Measurements from ENCODE around the gene VPS13A. TPM values are rescaled to one million over a fixed set of nuclear protein-coding genes. Genes with fewer than 3 reads are reported as not detected.
"Not testable (repeated sequence)": the region's sequence is repeated elsewhere in the genome, so short reads cannot be mapped to it uniquely, and the experiment has no call there.

Gene VPS13A
- total RNA-seq, 1 donor from 2014 or later: 66.8 TPM

DNA sequence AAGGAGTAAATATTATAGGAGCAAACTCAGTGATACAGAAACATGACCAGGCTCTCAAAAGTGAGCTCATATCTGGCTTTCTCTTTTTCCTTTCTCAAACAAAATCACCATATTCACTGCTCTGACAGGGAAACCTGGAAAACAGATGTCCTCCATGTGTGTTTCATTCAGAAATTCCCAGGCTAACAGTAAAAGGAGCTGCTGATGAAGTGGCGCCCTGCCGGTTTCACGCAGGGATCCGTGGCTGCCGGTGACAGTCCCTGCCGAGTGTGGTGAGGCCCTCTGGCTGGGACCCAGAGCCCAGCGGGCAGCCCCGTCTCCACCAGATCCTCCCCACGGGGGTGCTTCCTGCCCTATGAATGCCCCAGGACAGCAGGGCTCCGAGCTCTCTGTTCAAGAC lies 262.7 kb downstream of the VPS13A start:
- Histone ChIP-seq H3K79me2 (ENCODE audit: low read depth) (no peaks in the 10 kb centered on the region), H2AFZ (replicated peaks) (no peak overlapping the region), H3K36me3 (no peaks in the 10 kb centered on the region), H3K4me3 (no peak overlapping the region), H3K27ac (no peak overlapping the region), H3K9ac (no peak overlapping the region), H3F3A (ENCODE audit: low read depth) (no peaks in the 10 kb centered on the region), H3K27me3 (no peaks in the 10 kb centered on the region), H4K20me1 (ENCODE audit: low read depth) (no peaks in the 10 kb centered on the region), H3K9me3 (ENCODE audit: low read depth) (no peaks in the 10 kb centered on the region), H3K4me2 (peak overlapping the region; percentile 39), H3K4me1 (peaks cover 11% of the 10 kb centered on the region)
- H3K27me3 Mint-ChIP-seq (ENCODE audit: insufficient read depth, low read depth): peaks cover 7% of the 10 kb centered on the region
- DNase-seq (ENCODE audit: low spot score): peak; percentile 51
- H3K9me3 Mint-ChIP-seq: no peaks in the 10 kb centered on the region
- peaks cover 12% of the 10 kb centered on the region for H3K4me1 Mint-ChIP-seq
- no peaks in the 10 kb centered on the region for H3K36me3 Mint-ChIP-seq
- no peak overlapping the region for H3K27ac Mint-ChIP-seq
- H3K4me3 Mint-ChIP-seq: no peak overlapping the region
- TF ChIP-seq, protein P1, sequence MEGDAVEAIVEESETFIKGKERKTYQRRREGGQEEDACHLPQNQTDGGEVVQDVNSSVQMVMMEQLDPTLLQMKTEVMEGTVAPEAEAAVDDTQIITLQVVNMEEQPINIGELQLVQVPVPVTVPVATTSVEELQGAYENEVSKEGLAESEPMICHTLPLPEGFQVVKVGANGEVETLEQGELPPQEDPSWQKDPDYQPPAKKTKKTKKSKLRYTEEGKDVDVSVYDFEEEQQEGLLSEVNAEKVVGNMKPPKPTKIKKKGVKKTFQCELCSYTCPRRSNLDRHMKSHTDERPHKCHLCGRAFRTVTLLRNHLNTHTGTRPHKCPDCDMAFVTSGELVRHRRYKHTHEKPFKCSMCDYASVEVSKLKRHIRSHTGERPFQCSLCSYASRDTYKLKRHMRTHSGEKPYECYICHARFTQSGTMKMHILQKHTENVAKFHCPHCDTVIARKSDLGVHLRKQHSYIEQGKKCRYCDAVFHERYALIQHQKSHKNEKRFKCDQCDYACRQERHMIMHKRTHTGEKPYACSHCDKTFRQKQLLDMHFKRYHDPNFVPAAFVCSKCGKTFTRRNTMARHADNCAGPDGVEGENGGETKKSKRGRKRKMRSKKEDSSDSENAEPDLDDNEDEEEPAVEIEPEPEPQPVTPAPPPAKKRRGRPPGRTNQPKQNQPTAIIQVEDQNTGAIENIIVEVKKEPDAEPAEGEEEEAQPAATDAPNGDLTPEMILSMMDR (IDR thresholded peaks at IDR 0.05): no peak
- TF ChIP-seq EZH2 (IDR thresholded peaks at IDR 0.05): no peak
- no peak for TF ChIP-seq EZH2phosphoT487 (IDR thresholded peaks at IDR 0.05)

DNA sequence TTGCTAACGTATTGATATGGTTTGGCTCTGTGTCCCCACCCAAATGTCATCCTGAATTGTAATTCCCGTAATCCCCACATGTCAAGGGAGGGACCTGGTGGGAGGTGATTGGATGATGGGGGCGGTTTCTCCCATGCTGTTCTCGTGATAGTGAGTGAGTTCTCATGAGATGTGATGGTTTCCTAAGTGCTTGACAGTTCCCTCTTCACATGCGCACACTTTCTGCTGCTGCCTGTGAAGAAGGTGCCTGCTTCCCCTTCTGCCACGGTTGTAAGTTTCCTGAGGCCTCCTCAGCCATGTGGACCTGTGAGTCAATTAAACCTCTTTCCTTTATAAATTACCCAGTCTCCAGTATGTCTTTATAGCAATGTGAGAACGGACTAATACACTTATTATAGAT lies 263.8 kb downstream of the VPS13A start:
- H3K79me2 ChIP-seq (ENCODE audit: low read depth): not testable (repeated sequence)

DNA sequence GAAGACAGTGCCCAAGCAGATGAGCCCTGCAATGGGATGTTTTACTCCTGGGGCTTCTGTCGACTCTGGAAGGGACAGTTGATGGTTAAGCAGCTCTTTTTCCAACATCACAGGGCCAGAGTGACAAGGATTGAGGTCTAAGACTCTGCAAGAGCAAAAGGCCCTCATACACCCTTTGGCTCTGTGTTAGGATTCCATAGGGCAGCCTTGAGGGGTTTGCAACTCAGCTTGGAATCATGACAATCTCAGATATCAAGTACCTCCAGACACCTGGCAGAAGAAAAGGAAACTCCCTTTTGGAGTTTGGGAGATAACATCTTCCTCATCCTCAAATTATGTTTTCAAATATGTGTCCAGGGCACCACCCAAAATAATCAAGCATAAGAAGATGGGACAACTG lies 265.1 kb downstream of the VPS13A start:
- Mint-ChIP-seq H3K36me3 (no peaks in the 10 kb centered on the region), H3K4me1 (peaks cover 12% of the 10 kb centered on the region), H3K27ac (no peak overlapping the region), H3K27me3 (ENCODE audit: insufficient read depth, low read depth) (peaks cover 7% of the 10 kb centered on the region), H3K9me3 (peaks cover 4% of the 10 kb centered on the region), H3K4me3 (no peak overlapping the region)
- Histone ChIP-seq H3K9ac (no peak overlapping the region), H3K27me3 (no peaks in the 10 kb centered on the region), H3K36me3 (no peaks in the 10 kb centered on the region), H3K4me1 (peaks cover 11% of the 10 kb centered on the region), H2AFZ (replicated peaks) (no peak overlapping the region), H4K20me1 (ENCODE audit: low read depth) (no peaks in the 10 kb centered on the region), H3K4me3 (no peak overlapping the region), H3K4me2 (no peak overlapping the region), H3K79me2 (ENCODE audit: low read depth) (no peaks in the 10 kb centered on the region), H3F3A (ENCODE audit: low read depth) (no peaks in the 10 kb centered on the region), H3K9me3 (ENCODE audit: low read depth) (no peaks in the 10 kb centered on the region), H3K27ac (no peak overlapping the region)
- no peak for DNase-seq (ENCODE audit: low spot score)
- TF ChIP-seq EZH2 (IDR thresholded peaks at IDR 0.05) (no peak), EZH2phosphoT487 (IDR thresholded peaks at IDR 0.05) (no peak)
- TF ChIP-seq, protein P1 (IDR thresholded peaks at IDR 0.05): no peak

More for the DNA sequence above, 263.8 kb downstream of the VPS13A start:
- not testable (repeated sequence) for H4K20me1 ChIP-seq (ENCODE audit: low read depth); H3K36me3 ChIP-seq; H3K27me3 ChIP-seq; H3K9me3 ChIP-seq (ENCODE audit: low read depth); H3K27ac ChIP-seq; DNase-seq (ENCODE audit: low spot score); H3K27ac Mint-ChIP-seq; H2AFZ ChIP-seq (replicated peaks); H3K9ac ChIP-seq; H3K9me3 Mint-ChIP-seq; H3F3A ChIP-seq (ENCODE audit: low read depth); H3K36me3 Mint-ChIP-seq; H3K4me3 ChIP-seq; H3K4me3 Mint-ChIP-seq; H3K4me2 ChIP-seq; H3K27me3 Mint-ChIP-seq (ENCODE audit: insufficient read depth, low read depth)
- H3K4me1 ChIP-seq: peaks cover 11% of the 10 kb centered on the region
- peaks cover 12% of the 10 kb centered on the region for H3K4me1 Mint-ChIP-seq

DNA sequence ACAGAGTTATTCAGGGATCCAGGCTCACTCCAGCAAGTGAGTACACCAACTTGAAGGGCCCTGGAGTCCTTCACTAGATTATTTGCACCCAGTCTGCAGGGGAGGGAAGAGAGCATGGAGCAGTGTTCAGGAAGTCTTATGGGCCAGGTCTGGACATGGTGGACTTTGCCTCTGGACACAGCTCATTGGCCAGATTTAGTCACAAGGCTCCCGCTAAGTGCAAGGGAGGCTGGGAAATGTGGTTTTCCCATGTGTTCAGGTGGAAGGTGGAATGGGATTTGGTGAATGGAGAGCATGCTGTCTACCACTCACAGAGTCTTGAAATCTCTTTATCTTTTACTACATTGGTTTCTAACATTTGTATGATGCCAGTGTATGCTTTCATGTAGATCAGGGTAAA lies 270.3 kb downstream of the VPS13A start:
- Mint-ChIP-seq H3K4me1 (no peaks in the 10 kb centered on the region), H3K27ac (no peak overlapping the region), H3K4me3 (no peak overlapping the region), H3K27me3 (ENCODE audit: insufficient read depth, low read depth) (peaks cover 5% of the 10 kb centered on the region), H3K9me3 (peaks cover 19% of the 10 kb centered on the region), H3K36me3 (no peaks in the 10 kb centered on the region)
- H3K9ac ChIP-seq: no peak overlapping the region
- no peaks in the 10 kb centered on the region for H3K27me3 ChIP-seq
- no peaks in the 10 kb centered on the region for H3K4me1 ChIP-seq
- H3K4me2 ChIP-seq: no peak overlapping the region
- no peaks in the 10 kb centered on the region for H3K79me2 ChIP-seq (ENCODE audit: low read depth)
- H3K36me3 ChIP-seq: no peaks in the 10 kb centered on the region
- H3F3A ChIP-seq (ENCODE audit: low read depth): no peaks in the 10 kb centered on the region
- H3K9me3 ChIP-seq (ENCODE audit: low read depth): no peaks in the 10 kb centered on the region
- no peak overlapping the region for H3K27ac ChIP-seq
- DNase-seq (ENCODE audit: low spot score): no peak
- no peak overlapping the region for H3K4me3 ChIP-seq
- TF ChIP-seq EZH2 (IDR thresholded peaks at IDR 0.05): no peak
- TF ChIP-seq, protein P1 (IDR thresholded peaks at IDR 0.05): no peak
- no peak for TF ChIP-seq EZH2phosphoT487 (IDR thresholded peaks at IDR 0.05)
- no peaks in the 10 kb centered on the region for H4K20me1 ChIP-seq (ENCODE audit: low read depth)
- H2AFZ ChIP-seq (replicated peaks): no peak overlapping the region

All from neural progenitor cell (in vitro differentiated cells).